ENCODE measurements around the gene LRRC70.
"Not testable (repeated sequence)": the region's sequence is repeated elsewhere in the genome, so short reads cannot be mapped to it uniquely, and the experiment has no call there.

LRRC70 gene

DNA sequence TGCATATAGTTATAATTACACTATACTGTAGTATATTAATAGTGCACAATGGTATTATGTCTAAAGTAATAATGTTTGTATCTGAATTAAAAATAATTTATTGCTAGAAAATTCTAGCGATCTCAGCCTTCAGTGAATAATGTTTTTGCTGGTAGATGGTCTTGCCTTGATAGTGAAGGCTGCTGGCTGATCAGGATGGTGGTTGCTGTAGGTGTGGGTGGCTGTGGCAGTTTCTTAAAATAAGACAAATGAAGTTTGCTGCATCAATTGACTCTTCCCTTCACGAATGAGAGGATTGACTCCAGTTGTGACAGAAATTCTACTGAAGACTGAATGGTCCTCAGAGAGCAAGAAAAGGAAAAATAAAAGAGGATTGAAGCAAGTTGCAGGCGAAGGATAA lies 19.7 kb upstream of the LRRC70 start:
- H3K27me3 ChIP-seq, result no peaks in the 10 kb centered on the region
- no peaks in the 10 kb centered on the region; the same call in 1 of the 2 replicates for H3K36me3 ChIP-seq
- H3K4me3 ChIP-seq (ENCODE audit: low read depth, low read length), result no peak overlapping the region
- TF ChIP-seq, protein P1, sequence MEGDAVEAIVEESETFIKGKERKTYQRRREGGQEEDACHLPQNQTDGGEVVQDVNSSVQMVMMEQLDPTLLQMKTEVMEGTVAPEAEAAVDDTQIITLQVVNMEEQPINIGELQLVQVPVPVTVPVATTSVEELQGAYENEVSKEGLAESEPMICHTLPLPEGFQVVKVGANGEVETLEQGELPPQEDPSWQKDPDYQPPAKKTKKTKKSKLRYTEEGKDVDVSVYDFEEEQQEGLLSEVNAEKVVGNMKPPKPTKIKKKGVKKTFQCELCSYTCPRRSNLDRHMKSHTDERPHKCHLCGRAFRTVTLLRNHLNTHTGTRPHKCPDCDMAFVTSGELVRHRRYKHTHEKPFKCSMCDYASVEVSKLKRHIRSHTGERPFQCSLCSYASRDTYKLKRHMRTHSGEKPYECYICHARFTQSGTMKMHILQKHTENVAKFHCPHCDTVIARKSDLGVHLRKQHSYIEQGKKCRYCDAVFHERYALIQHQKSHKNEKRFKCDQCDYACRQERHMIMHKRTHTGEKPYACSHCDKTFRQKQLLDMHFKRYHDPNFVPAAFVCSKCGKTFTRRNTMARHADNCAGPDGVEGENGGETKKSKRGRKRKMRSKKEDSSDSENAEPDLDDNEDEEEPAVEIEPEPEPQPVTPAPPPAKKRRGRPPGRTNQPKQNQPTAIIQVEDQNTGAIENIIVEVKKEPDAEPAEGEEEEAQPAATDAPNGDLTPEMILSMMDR (IDR thresholded peaks at IDR 0.05; ENCODE audit: low read depth, low read length), result no peak
- DNase-seq, result no peak
- H3K9me3 ChIP-seq, result no peaks in the 10 kb centered on the region
- H3K4me1 ChIP-seq, result no peaks in the 10 kb centered on the region; the same call in 1 of the 2 replicates

DNA sequence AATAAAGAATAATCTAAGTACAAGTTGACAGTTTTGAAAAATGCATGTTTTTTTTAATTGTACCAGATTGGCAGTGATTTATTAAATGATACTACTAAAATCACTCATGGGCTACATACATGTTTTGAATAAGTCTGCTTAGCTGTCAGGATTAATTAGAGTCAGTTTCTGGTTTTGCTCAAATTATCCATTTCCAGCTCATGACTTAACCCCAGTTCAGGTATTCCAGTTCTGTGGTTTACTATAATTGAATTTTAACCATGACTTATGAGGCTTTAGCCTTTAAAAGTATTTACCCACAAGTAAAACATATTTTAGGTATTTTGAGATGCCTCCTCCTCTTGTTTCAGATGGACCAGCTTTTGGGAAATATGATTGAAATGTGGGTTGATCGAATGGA lies 17.8 kb upstream of the LRRC70 start:
- Histone ChIP-seq H3K4me3 (ENCODE audit: low read depth, low read length) (no peak overlapping the region), H3K36me3 (no peaks in the 10 kb centered on the region; the same call in none of the 2 replicates), H3K27me3 (no peaks in the 10 kb centered on the region), H3K4me1 (no peaks in the 10 kb centered on the region; the same call in 1 of the 2 replicates), H3K9me3 (no peaks in the 10 kb centered on the region)
- no peak for DNase-seq
- TF ChIP-seq, protein P1 (IDR thresholded peaks at IDR 0.05; ENCODE audit: low read depth, low read length), result no peak

DNA sequence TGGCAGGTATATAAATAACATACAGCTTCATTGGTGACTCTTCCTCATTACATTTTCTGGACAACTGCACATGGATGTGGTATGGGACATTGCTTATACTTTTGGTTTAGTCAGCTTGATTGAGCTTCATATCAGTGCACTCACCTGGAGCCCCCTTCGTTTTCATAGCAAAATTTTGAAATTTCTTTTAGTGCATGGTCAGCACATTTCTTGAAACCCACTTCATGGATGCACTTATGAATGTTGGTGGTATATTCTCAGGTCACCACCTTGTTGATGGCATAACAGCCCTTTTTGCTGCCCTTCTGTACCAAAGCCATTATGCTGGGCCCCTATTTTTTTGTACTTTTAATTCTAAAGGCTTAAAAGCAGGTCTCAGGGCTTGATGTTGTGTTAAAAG lies 16.7 kb upstream of the LRRC70 start:
- no peaks in the 10 kb centered on the region; the same call in 1 of the 2 replicates for H3K4me1 ChIP-seq
- H3K9me3 ChIP-seq, result no peaks in the 10 kb centered on the region
- no peak overlapping the region for H3K4me3 ChIP-seq (ENCODE audit: low read depth, low read length)
- no peaks in the 10 kb centered on the region; the same call in none of the 2 replicates for H3K36me3 ChIP-seq
- no peaks in the 10 kb centered on the region for H3K27me3 ChIP-seq
- TF ChIP-seq, protein P1 (IDR thresholded peaks at IDR 0.05; ENCODE audit: low read depth, low read length), result no peak
- no peak for DNase-seq

DNA sequence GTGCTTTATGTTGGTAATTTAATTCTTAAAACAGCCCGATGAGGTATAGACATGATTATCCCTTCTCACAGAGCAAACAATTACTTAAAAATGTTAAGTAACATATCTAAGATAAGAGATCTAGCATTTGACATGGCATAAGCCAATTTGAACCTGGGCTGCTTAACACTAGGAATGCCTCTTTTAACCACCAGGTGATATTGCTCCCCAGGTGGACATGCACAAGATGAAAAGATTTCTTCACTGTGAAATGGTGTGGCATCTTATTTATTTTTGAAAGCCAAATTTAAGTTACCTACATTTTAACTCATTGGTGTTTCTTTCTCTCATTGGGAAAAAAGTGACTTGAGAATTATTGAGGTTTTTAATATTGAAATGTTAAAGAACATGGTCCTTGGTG lies 15.8 kb upstream of the LRRC70 start:
- TF ChIP-seq, protein P1 (IDR thresholded peaks at IDR 0.05; ENCODE audit: low read depth, low read length), result no peak
- DNase-seq, result no peak
- H3K9me3 ChIP-seq, result peaks cover 3% of the 10 kb centered on the region; the same call in 1 of the 2 replicates
- no peaks in the 10 kb centered on the region for H3K27me3 ChIP-seq
- peaks cover 4% of the 10 kb centered on the region for H3K36me3 ChIP-seq
- H3K4me3 ChIP-seq (ENCODE audit: low read depth, low read length), result no peak overlapping the region
- H3K4me1 ChIP-seq, result no peaks in the 10 kb centered on the region; the same call in 1 of the 2 replicates

DNA sequence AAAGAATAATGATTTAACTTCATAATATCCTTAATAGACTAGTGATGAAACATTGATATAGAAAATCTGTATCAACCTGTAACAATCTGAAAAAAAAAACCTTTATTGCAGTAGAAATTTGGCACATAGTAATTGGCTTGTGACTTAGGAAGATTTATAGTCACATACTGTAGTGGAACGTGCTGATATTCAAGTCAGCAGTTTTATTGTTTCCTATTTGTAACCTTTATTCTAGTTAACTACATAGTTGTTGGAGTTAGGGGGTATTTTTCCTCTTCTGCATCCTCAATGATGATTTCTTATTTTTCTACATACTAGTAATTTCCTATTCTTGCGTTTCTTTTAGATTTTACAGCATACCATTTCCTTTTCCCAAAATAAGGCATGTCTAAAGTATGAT lies 14.5 kb upstream of the LRRC70 start:
- H3K36me3 ChIP-seq, result peaks cover 5% of the 10 kb centered on the region

DNA sequence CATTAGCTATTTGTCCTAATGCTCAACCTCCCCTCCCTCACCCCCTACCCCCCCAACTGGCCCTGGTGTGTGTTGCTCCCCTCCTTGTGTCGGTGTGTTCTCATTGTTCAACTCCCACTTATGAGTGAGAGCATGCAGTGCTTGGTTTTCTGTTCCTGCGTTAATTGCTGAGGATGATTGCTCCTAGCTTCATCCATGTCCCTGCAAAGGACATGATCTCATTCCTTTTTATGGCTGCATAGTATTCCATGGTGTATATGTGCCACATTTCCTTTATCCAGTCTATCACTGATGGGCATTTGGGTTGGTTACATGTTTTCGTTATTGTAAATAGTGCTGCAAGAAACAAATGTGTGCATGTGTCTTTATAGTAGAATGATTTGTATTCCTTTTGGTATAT lies 12.9 kb upstream of the LRRC70 start:
- H3K36me3 ChIP-seq; H3K27me3 ChIP-seq; DNase-seq; H3K4me3 ChIP-seq (ENCODE audit: low read depth, low read length); H3K9me3 ChIP-seq: not testable (repeated sequence)
- peaks cover 10% of the 10 kb centered on the region; the same call in 1 of the 2 replicates for H3K4me1 ChIP-seq

More for the DNA sequence above, 14.5 kb upstream of the LRRC70 start:
- Histone ChIP-seq H3K4me3 (ENCODE audit: low read depth, low read length) (no peak overlapping the region), H3K27me3 (no peaks in the 10 kb centered on the region), H3K4me1 (no peaks in the 10 kb centered on the region; the same call in 1 of the 2 replicates), H3K9me3 (peaks cover 4% of the 10 kb centered on the region; the same call in 1 of the 2 replicates)
- no peak for DNase-seq
- TF ChIP-seq, protein P1 (IDR thresholded peaks at IDR 0.05; ENCODE audit: low read depth, low read length), result no peak

All from BE2C (cell line).